GM21576 (cell line): ENCODE data around the gene PLCXD1.
"Not testable (repeated sequence)": the region's sequence is repeated elsewhere in the genome, so short reads cannot be mapped to it uniquely, and the experiment has no call there.

Experiments used
- ATAC-seq: cut with Tn5 transposase; IDR thresholded peaks from one replicate; pipeline ENCODE4 v1.9.1; 2021; ENCODE audit warnings: mild to moderate bottlenecking, moderate library complexity; ENCODE audit not compliant: unreplicated experiment

The PLCXD1 gene

GRCh38 chrX:262381-262909 is 18.7 kb upstream of the PLCXD1 start:
- no peak for ATAC-seq

GRCh38 chrX:264006-264405 is 17.2 kb upstream of the PLCXD1 start:
- ATAC-seq = not testable (repeated sequence)

- no peak for ATAC-seq
Observed at GRCh38 chrX:264634-265455, 16.3 kb upstream of the PLCXD1 start.

GRCh38 chrX:265502-265901 is 15.7 kb upstream of the PLCXD1 start:
- ATAC-seq = no peak

- no peak for ATAC-seq
Observed at GRCh38 chrX:267771-268261, 13.4 kb upstream of the PLCXD1 start.

GRCh38 chrX:270848-271367 is 10.3 kb upstream of the PLCXD1 start:
- ATAC-seq = no peak

- ATAC-seq = no peak
Observed at GRCh38 chrX:274904-275475, 6.2 kb upstream of the PLCXD1 start.

GRCh38 chrX:275476-275966 is 5.7 kb upstream of the PLCXD1 start:
- no peak for ATAC-seq

GRCh38 chrX:275967-276580 is 5.1 kb upstream of the PLCXD1 start:
- ATAC-seq = no peak

GRCh38 chrX:276581-277201 is 4.5 kb upstream of the PLCXD1 start:
- no peak for ATAC-seq

GRCh38 chrX:279757-280604 is 1.2 kb upstream of the PLCXD1 start:
- not testable (repeated sequence) for ATAC-seq

GRCh38 chrX:280722-281121 is 459 bp upstream of the PLCXD1 start:
- ATAC-seq = not testable (repeated sequence)

GRCh38 chrX:282000-282681 is 960 bp downstream of the PLCXD1 start:
- ATAC-seq = not testable (repeated sequence)

- peak; percentile 97 for ATAC-seq
Observed at GRCh38 chrX:283115-283845, 2.1 kb downstream of the PLCXD1 start.

- ATAC-seq = no peak
Observed at GRCh38 chrX:285076-285677, 4.0 kb downstream of the PLCXD1 start.

GRCh38 chrX:287670-288069 is 6.5 kb downstream of the PLCXD1 start:
- no peak for ATAC-seq

- no peak for ATAC-seq
Observed at GRCh38 chrX:288561-288991, 7.4 kb downstream of the PLCXD1 start.

- no peak for ATAC-seq
Observed at GRCh38 chrX:290476-291166, 9.4 kb downstream of the PLCXD1 start.
